ENCODE data around the gene OBSL1. TPM values are rescaled to one million over a fixed set of nuclear protein-coding genes. Genes with fewer than 3 reads are reported as not detected.

OBSL1 gene
- total and polyA plus RNA-seq, 5 donors = 179 to 321 (median 281) TPM

GRCh38 chr2:219612577-219613286 is 41.4 kb upstream of the OBSL1 start:
- DNase-seq (peak in 1 of 3 donors; percentile 39), ATAC-seq (no peak)
- Histone ChIP-seq H3K4me1 (ENCODE audit: control insufficient read depth, insufficient read depth, low read length) (peaks cover 7% of the 10 kb centered on the region), H3K27me3 (ENCODE audit: control insufficient read depth, insufficient read depth) (no peaks in the 10 kb centered on the region), H3K27ac (ENCODE audit: low read length) (no peak overlapping the region), H3K4me3 (ENCODE audit: low read length) (no peak overlapping the region), H3K9me3 (ENCODE audit: control insufficient read depth, low read length) (no peaks in the 10 kb centered on the region)
- intact Hi-C loops (cut with DNase I) = no loop called here
- 86% methylated on average over 15 of the region's 15 CpGs for WGBS

GRCh38 chr2:219611866-219612576 is 40.7 kb upstream of the OBSL1 start:
- intact Hi-C loops (cut with DNase I) = no loop called here
- Histone ChIP-seq H3K27ac (ENCODE audit: low read length) (no peak overlapping the region), H3K9me3 (ENCODE audit: control insufficient read depth, low read length) (no peaks in the 10 kb centered on the region), H3K27me3 (ENCODE audit: control insufficient read depth, insufficient read depth) (no peaks in the 10 kb centered on the region), H3K4me3 (ENCODE audit: low read length) (no peak overlapping the region), H3K4me1 (ENCODE audit: control insufficient read depth, insufficient read depth, low read length) (peaks cover 7% of the 10 kb centered on the region)
- DNase-seq (no peak), ATAC-seq (no peak)
- 78% methylated on average over 12 of the region's 12 CpGs for WGBS

GRCh38 chr2:219611306-219611705 is 40.0 kb upstream of the OBSL1 start:
- no peak overlapping the region for H3K4me3 ChIP-seq (ENCODE audit: low read length)
- H3K9me3 ChIP-seq (ENCODE audit: control insufficient read depth, low read length) = no peaks in the 10 kb centered on the region
- H3K27ac ChIP-seq (ENCODE audit: low read length) = no peak overlapping the region
- peaks cover 3% of the 10 kb centered on the region for H3K4me1 ChIP-seq (ENCODE audit: control insufficient read depth, insufficient read depth, low read length)
- intact Hi-C loops (cut with DNase I) = no loop called here
- 96% methylated on average over 9 of the region's 9 CpGs for WGBS
- DNase-seq (no peak), ATAC-seq (no peak)
- no peaks in the 10 kb centered on the region for H3K27me3 ChIP-seq (ENCODE audit: control insufficient read depth, insufficient read depth)

GRCh38 chr2:219609149-219609750 is 37.9 kb upstream of the OBSL1 start:
- Histone ChIP-seq H3K27ac (ENCODE audit: low read length) (peak overlapping the region; percentile 78), H3K27me3 (ENCODE audit: control insufficient read depth, insufficient read depth) (no peaks in the 10 kb centered on the region), H3K4me1 (ENCODE audit: control insufficient read depth, insufficient read depth, low read length) (peaks cover 3% of the 10 kb centered on the region), H3K4me3 (ENCODE audit: low read length) (no peak overlapping the region), H3K9me3 (ENCODE audit: control insufficient read depth, low read length) (no peaks in the 10 kb centered on the region)
- DNase-seq = peak in 2 of 3 donors; percentile 68 to 72
- WGBS = 73% methylated on average over 13 of the region's 13 CpGs
- intact Hi-C loops (cut with DNase I) = loop anchor here in 1 of 4 donors (10.0 kb wide), 1 partner anchor 76 kb away; no protein-coding TSS in a partner anchor
- peak; percentile 6 to 20 for ATAC-seq

- no peak for ATAC-seq
- Histone ChIP-seq H3K4me1 (ENCODE audit: control insufficient read depth, insufficient read depth, low read length) (peaks cover 3% of the 10 kb centered on the region), H3K27ac (ENCODE audit: low read length) (no peak overlapping the region), H3K9me3 (ENCODE audit: control insufficient read depth, low read length) (no peaks in the 10 kb centered on the region), H3K27me3 (ENCODE audit: control insufficient read depth, insufficient read depth) (no peaks in the 10 kb centered on the region), H3K4me3 (ENCODE audit: low read length) (no peak overlapping the region)
- 86% methylated on average over 15 of the region's 15 CpGs for WGBS
- no peak for DNase-seq
- intact Hi-C loops (cut with DNase I) = loop anchor here in 1 of 4 donors (10.0 kb wide), 1 partner anchor 76 kb away; no protein-coding TSS in a partner anchor
Observed at GRCh38 chr2:219608399-219608964, 37.1 kb upstream of the OBSL1 start.

- no peak overlapping the region for H3K4me3 ChIP-seq (ENCODE audit: low read length)
- no peak for DNase-seq
- H3K4me1 ChIP-seq (ENCODE audit: control insufficient read depth, insufficient read depth, low read length) = peaks cover 3% of the 10 kb centered on the region
- no peaks in the 10 kb centered on the region for H3K27me3 ChIP-seq (ENCODE audit: control insufficient read depth, insufficient read depth)
- H3K27ac ChIP-seq (ENCODE audit: low read length) = no peak overlapping the region
- intact Hi-C loops (cut with DNase I) = loop anchor here in 1 of 4 donors (10.0 kb wide), 1 partner anchor 77 kb away; no protein-coding TSS in a partner anchor
- WGBS = 95% methylated on average over 15 of the region's 15 CpGs
- no peaks in the 10 kb centered on the region for H3K9me3 ChIP-seq (ENCODE audit: control insufficient read depth, low read length)
- ATAC-seq = no peak
Observed at GRCh38 chr2:219607931-219608330, 36.6 kb upstream of the OBSL1 start.

GRCh38 chr2:219605607-219605954 is 34.2 kb upstream of the OBSL1 start:
- no peak overlapping the region for H3K27ac ChIP-seq (ENCODE audit: low read length)
- DNase-seq = peak in 1 of 3 donors; percentile 59
- 63% methylated on average over 6 of the region's 6 CpGs for WGBS
- intact Hi-C loops (cut with DNase I) = loop anchor here in 1 of 4 donors (10.0 kb wide), 1 partner anchor 79 kb away; no protein-coding TSS in a partner anchor
- H3K27me3 ChIP-seq (ENCODE audit: control insufficient read depth, insufficient read depth) = no peaks in the 10 kb centered on the region
- H3K4me1 ChIP-seq (ENCODE audit: control insufficient read depth, insufficient read depth, low read length) = peaks cover 3% of the 10 kb centered on the region
- no peaks in the 10 kb centered on the region for H3K9me3 ChIP-seq (ENCODE audit: control insufficient read depth, low read length)
- ATAC-seq = peak in 1 of 2 donors; percentile 4
- H3K4me3 ChIP-seq (ENCODE audit: low read length) = no peak overlapping the region

GRCh38 chr2:219603771-219604170 is 32.4 kb upstream of the OBSL1 start:
- Histone ChIP-seq H3K27me3 (ENCODE audit: control insufficient read depth, insufficient read depth) (no peaks in the 10 kb centered on the region), H3K27ac (ENCODE audit: low read length) (no peak overlapping the region), H3K4me3 (ENCODE audit: low read length) (no peak overlapping the region), H3K9me3 (ENCODE audit: control insufficient read depth, low read length) (no peaks in the 10 kb centered on the region), H3K4me1 (ENCODE audit: control insufficient read depth, insufficient read depth, low read length) (no peaks in the 10 kb centered on the region)
- DNase-seq (no peak), ATAC-seq (no peak)
- WGBS = 84% methylated on average over 5 of the region's 5 CpGs
- intact Hi-C loops (cut with DNase I) = loop anchor here in 1 of 4 donors (10.0 kb wide), 1 partner anchor 81 kb away; no protein-coding TSS in a partner anchor

GRCh38 chr2:219598308-219599078 is 27.2 kb upstream of the OBSL1 start:
- H3K27me3 ChIP-seq (ENCODE audit: control insufficient read depth, insufficient read depth) = no peaks in the 10 kb centered on the region
- H3K4me1 ChIP-seq (ENCODE audit: control insufficient read depth, insufficient read depth, low read length) = no peaks in the 10 kb centered on the region
- H3K4me3 ChIP-seq (ENCODE audit: low read length) = peak overlapping the region; percentile 69
- ATAC-seq = no peak
- peak overlapping the region; percentile 87 for H3K27ac ChIP-seq (ENCODE audit: low read length)
- no peaks in the 10 kb centered on the region for H3K9me3 ChIP-seq (ENCODE audit: control insufficient read depth, low read length)
- WGBS = 28% methylated on average over 9 of the region's 9 CpGs
- intact Hi-C loops (cut with DNase I) = loop anchor here in 1 of 4 donors (5.0 kb wide), 1 partner anchor 44 kb away; no protein-coding TSS in a partner anchor
- peak in 1 of 3 donors; percentile 60 for DNase-seq

All from right cardiac atrium (tissue), 5 donors.